Endothelial cell (in vitro differentiated cells): Measurements from ENCODE around the gene ABHD17B. TPM values are rescaled to one million over a fixed set of nuclear protein-coding genes. Genes with fewer than 3 reads are reported as not detected.

Experiments used
- DNase-seq: peaks from one replicate; pipeline ENCODE4 v3.0.0; 2021; ENCODE audit warnings: low spot score
- H3K27ac Mint-ChIP-seq: one replicate; pipeline ENCODE4 v1.8.0; 2021; ENCODE audit warnings: mixed read lengths, inconsistent platforms; ENCODE audit not compliant: unreplicated experiment
- H3K27me3 Mint-ChIP-seq: one replicate; pipeline ENCODE4 v1.8.0; 2021; ENCODE audit warnings: mild to moderate bottlenecking, moderate library complexity, mixed read lengths, inconsistent platforms; ENCODE audit not compliant: unreplicated experiment
- H3K36me3 Mint-ChIP-seq: one replicate; pipeline ENCODE4 v1.8.0; 2021; ENCODE audit warnings: mild to moderate bottlenecking, low read depth, mixed read lengths, inconsistent platforms; ENCODE audit not compliant: unreplicated experiment
- H3K4me1 Mint-ChIP-seq: one replicate; pipeline ENCODE4 v1.8.0; 2021; ENCODE audit warnings: mild to moderate bottlenecking, mixed read lengths, inconsistent platforms; ENCODE audit not compliant: unreplicated experiment
- H3K4me3 Mint-ChIP-seq: one replicate; pipeline ENCODE4 v1.8.0; 2021; ENCODE audit warnings: mild to moderate bottlenecking, mixed read lengths, inconsistent platforms; ENCODE audit not compliant: unreplicated experiment
- H3K9me3 Mint-ChIP-seq: one replicate; pipeline ENCODE4 v1.8.0; 2021; ENCODE audit warnings: mixed read lengths, inconsistent platforms; ENCODE audit not compliant: unreplicated experiment
- CTCF ChIP-seq: fragments of 200-600 bp; sonication (generic); IDR thresholded peaks from one replicate; pipeline ENCODE4 v1.5.0; 2021; ENCODE audit warnings: antibody characterized with exemption; ENCODE audit not compliant: unreplicated experiment
- total RNA-seq: library from RNA; stranded (reverse); fragmentation: NEBNext Ultra II Directional; extraction: Animal tissue kit (Norgen Biotek cat#: 25700); gene quantifications from one replicate; pipeline ENCODE4 v1.2.1, GENCODE V29; 2021; ENCODE audit not compliant: unreplicated experiment

ABHD17B gene
- total RNA-seq, 1 donor from 2014 or later = 32.6 TPM

- no peaks in the 10 kb centered on the region for H3K9me3 Mint-ChIP-seq
- DNase-seq = no peak
- H3K36me3 Mint-ChIP-seq = no peaks in the 10 kb centered on the region
- H3K27ac Mint-ChIP-seq = no peak overlapping the region
- H3K4me3 Mint-ChIP-seq = no peak overlapping the region
- H3K27me3 Mint-ChIP-seq = no peaks in the 10 kb centered on the region
- H3K4me1 Mint-ChIP-seq = no peaks in the 10 kb centered on the region
- TF ChIP-seq CTCF = no peak
Measured at GRCh38 chr9:71929791-71930440, 18.9 kb upstream of the ABHD17B start.

GRCh38 chr9:71929223-71929622, 18.2 kb upstream of the ABHD17B start:
- no peaks in the 10 kb centered on the region for H3K4me1 Mint-ChIP-seq
- no peak overlapping the region for H3K27ac Mint-ChIP-seq
- no peak overlapping the region for H3K4me3 Mint-ChIP-seq
- no peak for DNase-seq
- H3K27me3 Mint-ChIP-seq = no peaks in the 10 kb centered on the region
- no peaks in the 10 kb centered on the region for H3K36me3 Mint-ChIP-seq
- TF ChIP-seq CTCF = no peak
- no peaks in the 10 kb centered on the region for H3K9me3 Mint-ChIP-seq

GRCh38 chr9:71928806-71929205, 17.8 kb upstream of the ABHD17B start:
- Mint-ChIP-seq H3K36me3 (no peaks in the 10 kb centered on the region), H3K27ac (no peak overlapping the region), H3K27me3 (no peaks in the 10 kb centered on the region), H3K9me3 (no peaks in the 10 kb centered on the region), H3K4me3 (no peak overlapping the region), H3K4me1 (no peaks in the 10 kb centered on the region)
- DNase-seq = no peak
- no peak for TF ChIP-seq CTCF

GRCh38 chr9:71928376-71928775, 17.4 kb upstream of the ABHD17B start:
- Mint-ChIP-seq H3K36me3 (no peaks in the 10 kb centered on the region), H3K9me3 (no peaks in the 10 kb centered on the region), H3K27me3 (no peaks in the 10 kb centered on the region), H3K27ac (no peak overlapping the region), H3K4me1 (no peaks in the 10 kb centered on the region), H3K4me3 (no peak overlapping the region)
- TF ChIP-seq CTCF = no peak
- DNase-seq = no peak

GRCh38 chr9:71925834-71926233, 14.8 kb upstream of the ABHD17B start:
- Mint-ChIP-seq H3K9me3 (no peaks in the 10 kb centered on the region), H3K4me1 (peaks cover 2% of the 10 kb centered on the region), H3K27ac (no peak overlapping the region), H3K36me3 (peaks cover 4% of the 10 kb centered on the region), H3K4me3 (no peak overlapping the region), H3K27me3 (peaks cover 2% of the 10 kb centered on the region)
- TF ChIP-seq CTCF = no peak
- no peak for DNase-seq
